Thyroid gland (tissue), 4 donors: ENCODE results near the gene SLC38A2. TPM values are rescaled to one million over a fixed set of nuclear protein-coding genes. Genes with fewer than 3 reads are reported as not detected.

Source experiments
- DNase-seq, 2 donors: peaks; one replicate each; pipeline ENCODE4 v3.0.0-alpha.2; 2019
- H3K27ac ChIP-seq, 3 donors: fragments of 200-600 bp; sonication (generic); 1 replicate in 2 of 3; 2 replicates in 1 of 3; pipeline ENCODE4 v1.5.1; 2016 to 2019; ENCODE audit warnings: mild to moderate bottlenecking in 1 of 3, moderate library complexity in 1 of 3
- H3K27me3 ChIP-seq: fragments of 200-600 bp; sonication (generic); one replicate; pipeline ENCODE4 v1.5.1; 2019
- H3K36me3 ChIP-seq, 2 donors: fragments of 200-600 bp; sonication (generic); one replicate each; pipeline ENCODE4 v1.5.1; 2016 to 2019
- H3K4me1 ChIP-seq, 2 donors: fragments of 200-600 bp; sonication (generic); one replicate each; pipeline ENCODE4 v1.5.1; 2017 to 2019
- H3K4me3 ChIP-seq, 3 donors: fragments of 200-600 bp; sonication (generic); replicated peaks in 1 of 3; 1 replicate in 2 of 3; 2 replicates in 1 of 3; pipeline ENCODE4 v1.5.1; 2016; ENCODE audit warnings: mild to moderate bottlenecking in 1 of 3
- H3K9me3 ChIP-seq: fragments of 200-600 bp; sonication (generic); one replicate; pipeline ENCODE4 v1.5.1; 2017
- POLR2A ChIP-seq, 2 donors: fragments of 450-650 bp; IDR thresholded peaks; one replicate each; pipeline ENCODE4 v1.6.1; 2017; ENCODE audit warnings: antibody characterized with exemption in 2 of 2, mild to moderate bottlenecking in 2 of 2, moderate library complexity in 1 of 2
- WGBS, 2 donors: methylation state at CpG; one replicate each; pipeline ENCODE4 v1.1.5; 2017; 5-methylcytosine and 5-hydroxymethylcytosine counted together
- intact Hi-C: fragments of 100-400 bp; cut with DNase I; formaldehyde crosslinking; loops from one replicate; pipeline ENCODE4 v1.15.1; 2023
- total RNA-seq, 4 donors: library from RNA; depleted of rRNA; stranded (reverse); fragments of >200 nt; gene quantifications; one replicate each; pipeline ENCODE4 v1.2.3, GENCODE V29; 2016
- TF ChIP-seq, protein P1 (sequence below), 6 experiments: fragments of 200-600 bp in 3 of 6; fragments of 450-650 bp in 3 of 6; sonication (generic) in 3 of 6; IDR thresholded peaks; one replicate each; pipeline ENCODE4 v1.5.1; 2016 to 2019; ENCODE audit warnings: antibody characterized with exemption in 6 of 6, mild to moderate bottlenecking in 2 of 6, inconsistent platforms in 1 of 6, moderate library complexity in 1 of 6

Gene SLC38A2
- total RNA-seq: 100 to 1,000 TPM; 210 to 460 (median 314) TPM

DNA sequence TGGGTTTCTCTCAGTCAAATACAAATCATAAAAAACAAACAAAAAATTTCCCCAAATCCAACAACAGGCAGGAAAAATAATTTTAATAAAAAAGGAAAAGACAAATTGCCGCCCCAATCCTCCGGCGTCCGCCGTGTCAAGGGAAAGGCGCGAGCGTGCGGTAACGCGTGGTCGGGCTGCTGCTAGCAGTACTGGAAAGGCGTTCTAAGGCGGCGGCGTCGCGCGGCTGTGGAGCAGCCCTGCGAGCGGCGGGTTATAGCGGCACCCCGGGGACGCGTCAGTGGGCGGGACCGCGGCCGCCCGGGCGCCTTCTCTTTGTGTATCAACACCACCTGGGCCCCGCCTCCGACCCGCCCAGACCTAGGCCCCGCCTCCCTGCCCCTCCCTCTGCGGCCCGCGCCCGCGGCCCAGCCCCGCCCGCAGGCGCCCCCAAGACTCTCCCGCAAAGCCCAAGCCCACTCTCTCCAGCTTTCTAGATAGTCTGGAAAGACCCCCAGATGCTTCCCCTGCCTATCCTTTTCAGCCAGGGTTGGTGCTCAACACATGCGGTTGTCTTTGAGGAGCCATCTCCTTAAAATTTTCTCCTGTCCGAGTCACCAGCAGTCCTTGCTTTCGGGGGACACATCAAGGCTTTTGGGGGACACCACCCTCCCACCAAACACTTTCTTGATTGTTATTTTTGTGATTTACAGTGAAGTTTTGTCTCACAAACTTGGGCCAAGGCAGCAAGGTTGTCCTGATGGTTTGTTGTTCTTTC is at the start of gene SLC38A2:
TSS of gene SLC38A2 (minus strand) at position 230 of the 757 bp plus-strand sequence. CDS start 1,480 bp downstream, outside the sequence.
- intact Hi-C loops: no loop called here
- 1% methylated on average over 38 to 41 of the region's 48 CpGs for WGBS, 2 donors

DNA sequence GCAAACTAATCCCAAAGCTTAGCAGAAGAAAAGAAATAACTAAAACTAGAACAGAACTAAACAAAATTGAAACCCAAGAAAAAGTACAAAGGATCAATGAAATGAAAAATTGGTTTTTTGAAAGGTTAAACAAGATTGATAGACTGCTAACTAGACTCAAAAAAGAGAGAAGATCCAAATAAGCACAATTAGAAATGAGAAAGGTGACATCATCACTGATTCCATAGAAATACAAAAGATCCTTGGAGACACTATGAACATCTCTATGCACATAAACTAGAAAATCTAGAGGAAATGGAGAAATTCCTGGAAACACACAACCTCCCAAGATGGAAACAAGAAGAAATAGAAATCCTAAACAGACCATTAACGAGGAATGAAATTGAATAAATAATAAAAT is 47.1 kb upstream of the SLC38A2 start:
- WGBS, 2 donors: 91% methylated on average over 1 of the region's 1 CpG
- no peak for DNase-seq
- intact Hi-C loops: no loop called here
- no peaks in the 10 kb centered on the region for H3K9me3 ChIP-seq
- no peak overlapping the region for H3K4me3 ChIP-seq
- H3K27me3 ChIP-seq: no peaks in the 10 kb centered on the region
- H3K27ac ChIP-seq: no peak overlapping the region
- peaks cover 9 to 10% of the 10 kb centered on the region in 2 donors for H3K4me1 ChIP-seq
- no peak for TF ChIP-seq POLR2A (IDR thresholded peaks at IDR 0.05)
- TF ChIP-seq, protein P1, sequence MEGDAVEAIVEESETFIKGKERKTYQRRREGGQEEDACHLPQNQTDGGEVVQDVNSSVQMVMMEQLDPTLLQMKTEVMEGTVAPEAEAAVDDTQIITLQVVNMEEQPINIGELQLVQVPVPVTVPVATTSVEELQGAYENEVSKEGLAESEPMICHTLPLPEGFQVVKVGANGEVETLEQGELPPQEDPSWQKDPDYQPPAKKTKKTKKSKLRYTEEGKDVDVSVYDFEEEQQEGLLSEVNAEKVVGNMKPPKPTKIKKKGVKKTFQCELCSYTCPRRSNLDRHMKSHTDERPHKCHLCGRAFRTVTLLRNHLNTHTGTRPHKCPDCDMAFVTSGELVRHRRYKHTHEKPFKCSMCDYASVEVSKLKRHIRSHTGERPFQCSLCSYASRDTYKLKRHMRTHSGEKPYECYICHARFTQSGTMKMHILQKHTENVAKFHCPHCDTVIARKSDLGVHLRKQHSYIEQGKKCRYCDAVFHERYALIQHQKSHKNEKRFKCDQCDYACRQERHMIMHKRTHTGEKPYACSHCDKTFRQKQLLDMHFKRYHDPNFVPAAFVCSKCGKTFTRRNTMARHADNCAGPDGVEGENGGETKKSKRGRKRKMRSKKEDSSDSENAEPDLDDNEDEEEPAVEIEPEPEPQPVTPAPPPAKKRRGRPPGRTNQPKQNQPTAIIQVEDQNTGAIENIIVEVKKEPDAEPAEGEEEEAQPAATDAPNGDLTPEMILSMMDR (IDR thresholded peaks at IDR 0.05): no peak
- H3K36me3 ChIP-seq: no peaks in the 10 kb centered on the region

More for the DNA sequence above, at the start of gene SLC38A2:
- peaks cover 22 to 31% of the 10 kb centered on the region in 2 donors for H3K4me1 ChIP-seq
- H3K4me3 ChIP-seq: peak within 1 kb of the TSS; percentile 76 to 95 (median 90)
- peak; percentile 97 to 100 for TF ChIP-seq POLR2A (IDR thresholded peaks at IDR 0.05)
- TF ChIP-seq, protein P1 (IDR thresholded peaks at IDR 0.05): no peak
- H3K9me3 ChIP-seq: no peaks in the 10 kb centered on the region
- H3K27me3 ChIP-seq: no peaks in the 10 kb centered on the region
- H3K27ac ChIP-seq: peak within 1 kb of the TSS; percentile 93 to 96 (median 96)
- H3K36me3 ChIP-seq: peaks cover 31 to 35% of the 10 kb centered on the region in 2 donors
- DNase-seq: peak; percentile 98

DNA sequence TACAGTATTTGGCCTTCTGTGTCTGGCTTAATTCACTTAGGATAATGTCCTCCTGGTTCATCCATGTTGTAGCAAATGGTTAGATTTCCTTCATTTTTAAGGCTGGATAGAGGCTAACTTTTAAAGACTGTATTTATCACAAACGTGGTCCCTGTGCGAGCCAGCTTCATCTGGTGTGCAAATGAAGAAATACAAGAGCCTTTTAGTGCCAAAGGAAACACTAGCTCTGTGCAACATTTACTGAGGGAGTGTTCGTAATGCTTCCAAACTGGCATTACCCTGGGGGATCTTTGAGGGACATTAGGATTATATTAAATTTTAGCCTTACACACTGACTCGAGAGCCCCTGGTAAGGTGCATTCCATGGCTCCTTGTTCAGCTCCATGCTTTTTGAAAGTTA is 43.0 kb upstream of the SLC38A2 start:
- no peak for DNase-seq
- H3K27me3 ChIP-seq: no peaks in the 10 kb centered on the region
- no peaks in the 10 kb centered on the region for H3K36me3 ChIP-seq
- H3K9me3 ChIP-seq: no peaks in the 10 kb centered on the region
- H3K4me3 ChIP-seq: no peak overlapping the region
- H3K4me1 ChIP-seq: peaks cover 14 to 22% of the 10 kb centered on the region in 2 donors
- H3K27ac ChIP-seq: peak overlapping the region in 2 of 3 donors; percentile 42 to 62
- TF ChIP-seq POLR2A (IDR thresholded peaks at IDR 0.05): no peak
- TF ChIP-seq, protein P1 (IDR thresholded peaks at IDR 0.05): no peak
- intact Hi-C loops: no loop called here
- WGBS, 2 donors: 73 to 78% methylated on average over 4 of the region's 4 CpGs

DNA sequence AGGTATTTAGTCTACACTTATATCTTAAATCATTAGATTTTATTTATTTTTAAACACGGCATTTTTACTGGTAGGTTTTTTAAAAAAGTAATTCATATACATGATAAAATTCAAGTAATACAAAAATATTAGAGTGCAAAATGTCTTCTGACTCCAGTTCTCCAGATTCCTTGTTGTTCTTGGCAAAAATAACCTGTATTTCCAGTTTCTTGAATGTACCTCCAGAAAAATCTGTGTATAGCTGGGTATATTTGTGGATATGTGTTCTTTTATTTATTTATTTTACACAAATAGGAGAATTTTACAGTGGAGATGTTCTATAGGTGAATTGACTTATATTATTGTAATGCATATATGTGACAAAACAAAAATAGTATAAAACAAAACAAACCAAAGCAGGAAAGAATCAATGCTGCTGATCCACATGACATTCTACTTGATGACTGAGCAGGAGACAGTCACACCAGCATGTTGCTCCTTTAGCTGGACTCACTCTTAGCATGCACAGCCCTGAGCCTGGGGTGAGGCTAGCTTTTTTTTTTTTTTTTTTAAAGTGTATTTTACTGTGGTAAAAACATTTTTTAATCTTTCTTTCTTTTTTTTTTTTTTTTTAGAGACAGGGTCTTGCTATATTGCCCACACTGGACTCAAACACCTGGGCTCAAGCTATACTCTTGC is 42.2 kb upstream of the SLC38A2 start:
- TF ChIP-seq, protein P1 (IDR thresholded peaks at IDR 0.05): no peak
- no peak for TF ChIP-seq POLR2A (IDR thresholded peaks at IDR 0.05)
- WGBS, 2 donors: 73 to 76% methylated on average over 1 of the region's 1 CpG
- Histone ChIP-seq H3K4me3 (no peak overlapping the region), H3K27me3 (no peaks in the 10 kb centered on the region), H3K4me1 (peaks cover 14 to 22% of the 10 kb centered on the region in 2 donors), H3K36me3 (no peaks in the 10 kb centered on the region), H3K27ac (peak overlapping the region; percentile 20 to 62 (median 42)), H3K9me3 (no peaks in the 10 kb centered on the region)
- DNase-seq: peak; percentile 26 to 39
- intact Hi-C loops: no loop called here

DNA sequence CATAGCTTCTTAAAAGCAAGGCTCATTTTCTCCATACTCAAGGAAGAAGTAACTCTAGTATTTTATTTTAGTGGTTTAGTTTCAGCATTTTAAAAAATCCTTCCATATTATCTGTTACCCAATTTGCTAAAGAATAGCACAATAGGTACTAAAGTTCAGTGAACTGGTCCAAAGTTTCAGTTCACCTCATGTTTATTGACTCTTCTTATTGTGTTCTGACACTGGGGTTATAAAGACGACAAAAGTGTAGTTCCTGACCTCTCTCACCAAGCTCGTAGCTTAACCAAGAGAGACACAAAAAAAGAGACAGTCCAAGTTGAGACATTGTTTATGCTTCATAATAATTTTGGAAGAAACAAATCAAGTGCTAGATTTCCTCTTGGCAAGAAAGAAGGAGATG is 40.8 kb upstream of the SLC38A2 start:
- peak overlapping the region in 1 of 3 donors; percentile 62 for H3K27ac ChIP-seq
- intact Hi-C loops: no loop called here

More for the DNA sequence above, 40.8 kb upstream of the SLC38A2 start:
- TF ChIP-seq POLR2A (IDR thresholded peaks at IDR 0.05): no peak
- TF ChIP-seq, protein P1 (IDR thresholded peaks at IDR 0.05): no peak
- no peaks in the 10 kb centered on the region for H3K9me3 ChIP-seq
- H3K4me1 ChIP-seq: peaks cover 14 to 22% of the 10 kb centered on the region in 2 donors
- no peak overlapping the region for H3K4me3 ChIP-seq
- H3K36me3 ChIP-seq: no peaks in the 10 kb centered on the region
- WGBS, 2 donors: 57 to 67% methylated on average over 2 of the region's 2 CpGs
- H3K27me3 ChIP-seq: no peaks in the 10 kb centered on the region
- DNase-seq: no peak
